ENCODE measurements around the gene TNFRSF8.

DNA sequence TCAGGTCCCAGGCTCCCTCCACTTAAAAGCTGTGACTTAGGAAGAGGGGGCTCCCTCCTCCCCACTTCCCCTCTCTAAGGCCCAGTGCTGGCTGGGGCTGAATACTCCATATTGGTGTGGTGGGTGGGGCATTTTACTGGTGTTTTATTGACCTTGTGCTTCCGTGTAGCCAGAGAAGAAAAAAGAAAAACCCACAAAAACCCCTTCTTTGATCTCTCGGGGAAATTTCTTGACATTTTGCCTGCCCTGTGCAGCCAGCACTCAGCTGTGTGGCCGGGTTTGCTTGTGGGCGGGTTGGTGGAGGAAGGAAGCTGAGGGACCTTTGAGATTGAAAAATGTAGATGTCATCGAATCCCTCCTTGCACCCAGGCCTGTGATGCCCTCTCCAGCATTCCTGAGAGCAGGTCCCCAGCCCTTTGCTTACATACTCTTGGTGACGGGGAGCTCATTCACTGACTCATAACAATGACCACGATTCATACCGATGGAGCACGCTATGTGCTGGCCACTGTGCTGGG, 24.8 kb downstream of the TNFRSF8 start:
- TF ChIP-seq, protein P1, sequence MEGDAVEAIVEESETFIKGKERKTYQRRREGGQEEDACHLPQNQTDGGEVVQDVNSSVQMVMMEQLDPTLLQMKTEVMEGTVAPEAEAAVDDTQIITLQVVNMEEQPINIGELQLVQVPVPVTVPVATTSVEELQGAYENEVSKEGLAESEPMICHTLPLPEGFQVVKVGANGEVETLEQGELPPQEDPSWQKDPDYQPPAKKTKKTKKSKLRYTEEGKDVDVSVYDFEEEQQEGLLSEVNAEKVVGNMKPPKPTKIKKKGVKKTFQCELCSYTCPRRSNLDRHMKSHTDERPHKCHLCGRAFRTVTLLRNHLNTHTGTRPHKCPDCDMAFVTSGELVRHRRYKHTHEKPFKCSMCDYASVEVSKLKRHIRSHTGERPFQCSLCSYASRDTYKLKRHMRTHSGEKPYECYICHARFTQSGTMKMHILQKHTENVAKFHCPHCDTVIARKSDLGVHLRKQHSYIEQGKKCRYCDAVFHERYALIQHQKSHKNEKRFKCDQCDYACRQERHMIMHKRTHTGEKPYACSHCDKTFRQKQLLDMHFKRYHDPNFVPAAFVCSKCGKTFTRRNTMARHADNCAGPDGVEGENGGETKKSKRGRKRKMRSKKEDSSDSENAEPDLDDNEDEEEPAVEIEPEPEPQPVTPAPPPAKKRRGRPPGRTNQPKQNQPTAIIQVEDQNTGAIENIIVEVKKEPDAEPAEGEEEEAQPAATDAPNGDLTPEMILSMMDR (IDR thresholded peaks at IDR 0.05 in 4 of 5, conservative IDR thresholded peaks at IDR 0.05 in 1 of 5): no peak
- no peak for TF ChIP-seq POLR2A (IDR thresholded peaks at IDR 0.05)
